GM18867 (cell line): ENCODE data around the gene GPER1.
A peak's percentile ranks its signal among the peaks of the same experiment; 100 is the strongest.
"Not testable (repeated sequence)": the region's sequence is repeated elsewhere in the genome, so short reads cannot be mapped to it uniquely, and the experiment has no call there.

Experiments
- ATAC-seq: cut with Tn5 transposase; IDR thresholded peaks from one replicate; pipeline ENCODE4 v1.9.1; 2021; ENCODE audit warnings: mild to moderate bottlenecking, moderate library complexity; ENCODE audit not compliant: unreplicated experiment

GPER1 gene

DNA sequence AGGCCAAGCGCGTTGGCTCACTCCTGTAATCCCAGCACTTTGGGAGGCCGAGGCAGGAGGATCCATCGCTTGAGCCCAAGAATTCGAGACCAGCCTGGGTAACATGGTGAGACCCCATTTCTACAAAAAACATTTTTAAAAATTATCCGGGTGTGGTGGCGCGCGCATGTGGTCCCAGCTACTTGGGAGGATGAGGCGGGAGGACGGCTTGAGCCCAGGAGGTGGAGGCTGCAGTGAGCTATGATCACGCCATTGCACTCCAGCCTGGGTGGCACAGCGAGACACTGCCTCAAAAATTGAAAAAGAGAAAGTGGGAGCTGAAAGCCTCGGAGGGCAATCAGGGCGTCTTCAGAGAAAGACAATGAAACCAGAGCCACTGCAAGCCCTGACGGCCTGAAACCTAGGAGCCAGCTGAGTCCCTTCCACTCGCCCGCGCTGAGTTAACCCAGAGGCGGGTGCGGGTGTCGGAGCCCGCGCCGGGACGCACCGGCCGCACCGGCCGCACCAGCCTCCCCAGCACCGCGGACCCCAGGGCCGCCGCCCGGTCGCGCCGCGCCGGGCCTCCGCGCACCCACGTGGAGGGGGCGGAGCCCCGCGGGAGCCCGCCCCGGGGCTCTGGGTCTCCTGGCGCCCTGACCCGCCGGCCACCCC, 49.7 kb downstream of the GPER1 start:
- peak; percentile 68 for ATAC-seq

- no peak for ATAC-seq
Measured at GRCh38 chr7:1140476-1141104, 52.7 kb downstream of the GPER1 start.

DNA sequence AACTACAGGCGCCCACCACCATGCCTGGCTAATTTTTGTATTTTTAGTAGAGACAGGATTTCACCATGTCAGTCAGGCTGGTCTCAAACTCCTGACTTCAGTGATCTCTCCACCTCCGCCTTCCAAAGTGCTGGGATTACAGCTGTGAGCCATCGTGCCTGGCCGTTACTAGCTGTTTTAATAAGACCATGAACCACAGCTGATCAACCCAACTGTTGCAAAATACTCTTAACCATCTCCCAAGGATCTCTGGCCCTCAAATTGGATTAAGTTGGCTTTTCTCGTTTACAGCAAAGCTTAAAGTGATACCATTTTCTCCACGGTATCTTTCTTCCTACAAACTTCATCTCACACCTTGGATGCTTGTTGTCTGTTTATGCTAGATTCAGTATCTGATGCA, 53.7 kb downstream of the GPER1 start:
- ATAC-seq = no peak

DNA sequence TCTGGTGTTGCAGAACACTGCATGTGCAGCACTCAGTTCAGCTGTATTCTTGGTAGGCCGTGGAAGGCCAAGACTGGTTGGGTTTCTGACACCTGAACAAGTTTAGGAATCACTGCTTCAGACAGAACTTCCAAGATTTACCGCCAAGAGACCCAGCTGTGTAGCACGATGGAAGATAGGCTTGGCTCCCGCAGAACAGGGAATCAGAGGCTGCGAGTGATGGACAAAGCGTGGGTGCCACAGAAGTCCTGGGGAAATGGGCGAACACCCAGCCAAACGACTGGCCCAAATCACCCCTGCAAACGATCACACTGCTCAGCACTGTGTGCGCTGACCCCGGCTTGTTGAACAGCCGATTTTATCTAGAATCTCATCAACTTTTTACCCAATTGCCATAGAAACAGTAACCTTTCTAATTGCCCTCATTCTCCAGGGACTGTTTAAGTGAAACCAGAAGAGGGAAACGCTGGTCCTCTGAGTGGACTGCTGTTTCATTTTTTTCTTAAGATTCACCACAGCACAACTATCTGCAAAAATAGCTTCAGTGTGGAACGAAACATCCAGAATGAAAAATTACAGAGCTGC, 54.2 kb downstream of the GPER1 start:
- no peak for ATAC-seq

DNA sequence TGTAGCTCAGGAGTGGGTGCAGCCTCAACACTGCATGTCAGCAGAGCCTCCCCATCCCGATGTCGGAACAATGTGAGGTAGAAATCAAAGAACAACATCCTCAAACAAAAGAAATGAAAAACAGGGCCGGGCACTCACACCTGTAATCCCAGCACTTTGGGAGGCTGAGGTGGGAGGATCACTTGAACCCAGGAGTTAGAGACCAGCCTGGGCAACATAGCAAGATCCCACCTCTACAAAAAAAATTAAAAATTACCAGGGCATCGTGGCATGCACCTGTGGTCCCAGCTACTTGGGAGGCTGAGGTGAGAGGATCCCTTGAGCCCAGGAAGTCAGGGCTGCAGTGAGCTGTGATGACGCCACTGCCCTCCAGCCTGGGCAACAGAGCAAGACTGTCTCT, 55.1 kb downstream of the GPER1 start:
- not testable (repeated sequence) for ATAC-seq
